Stimulated activated CD8-positive, alpha-beta memory T cell treated with anti-CD3 and anti-CD28 coated beads, Interleukin-15, amount 100 ng/mL, for 48 hours (primary cell): ENCODE results near the gene MED8.
A peak's percentile ranks its signal among the peaks of the same experiment; 100 is the strongest.
"Not testable (repeated sequence)": the region's sequence is repeated elsewhere in the genome, so short reads cannot be mapped to it uniquely, and the experiment has no call there.

ENCODE experiments used
- DNase-seq, 2 donors: peaks; one replicate each; pipeline ENCODE4 v3.0.0-alpha.2; 2020; ENCODE audit warnings: low read depth in 2 of 2

MED8 gene

GRCh38 chr1:43421976-43422750 is 32.6 kb upstream of the MED8 start:
- DNase-seq: no peak

- no peak for DNase-seq
Measured at GRCh38 chr1:43421396-43421795, 31.8 kb upstream of the MED8 start.

GRCh38 chr1:43420874-43421273 is 31.3 kb upstream of the MED8 start:
- no peak for DNase-seq

GRCh38 chr1:43419627-43420425 is 30.2 kb upstream of the MED8 start:
- no peak for DNase-seq

- no peak for DNase-seq
Measured at GRCh38 chr1:43418858-43419257, 29.3 kb upstream of the MED8 start.

- DNase-seq: no peak
Measured at GRCh38 chr1:43415901-43416300, 26.3 kb upstream of the MED8 start.

- peak; percentile 24 to 35 for DNase-seq
Measured at GRCh38 chr1:43414634-43415223, 25.1 kb upstream of the MED8 start.

GRCh38 chr1:43413426-43413825 is 23.8 kb upstream of the MED8 start:
- DNase-seq: not testable (repeated sequence)

- DNase-seq: no peak
Measured at GRCh38 chr1:43410571-43410970, 21.0 kb upstream of the MED8 start.

GRCh38 chr1:43405876-43406234 is 16.3 kb upstream of the MED8 start:
- DNase-seq: no peak

GRCh38 chr1:43405219-43405875 is 15.7 kb upstream of the MED8 start:
- no peak for DNase-seq

- no peak for DNase-seq
Measured at GRCh38 chr1:43404353-43404752, 14.8 kb upstream of the MED8 start.

- no peak for DNase-seq
Measured at GRCh38 chr1:43402089-43402865, 12.7 kb upstream of the MED8 start.

- not testable (repeated sequence) for DNase-seq
Measured at GRCh38 chr1:43400441-43400840, 10.8 kb upstream of the MED8 start.

GRCh38 chr1:43398227-43398626 is 8.6 kb upstream of the MED8 start:
- DNase-seq: no peak

- DNase-seq: no peak
Measured at GRCh38 chr1:43396059-43396458, 6.5 kb upstream of the MED8 start.

GRCh38 chr1:43395523-43395922 is 5.9 kb upstream of the MED8 start:
- DNase-seq: no peak

GRCh38 chr1:43392702-43393101 is 3.1 kb upstream of the MED8 start:
- DNase-seq: no peak

- no peak for DNase-seq
Measured at GRCh38 chr1:43388613-43389012, 987 bp downstream of the MED8 start.

GRCh38 chr1:43387976-43388599 is 1.5 kb downstream of the MED8 start:
- DNase-seq: no peak

- DNase-seq: no peak
Measured at GRCh38 chr1:43386676-43387075, 2.9 kb downstream of the MED8 start.
